Measurements from ENCODE around the gene PTDSS2.
"Not testable (repeated sequence)": the region's sequence is repeated elsewhere in the genome, so short reads cannot be mapped to it uniquely, and the experiment has no call there.

Gene PTDSS2

DNA sequence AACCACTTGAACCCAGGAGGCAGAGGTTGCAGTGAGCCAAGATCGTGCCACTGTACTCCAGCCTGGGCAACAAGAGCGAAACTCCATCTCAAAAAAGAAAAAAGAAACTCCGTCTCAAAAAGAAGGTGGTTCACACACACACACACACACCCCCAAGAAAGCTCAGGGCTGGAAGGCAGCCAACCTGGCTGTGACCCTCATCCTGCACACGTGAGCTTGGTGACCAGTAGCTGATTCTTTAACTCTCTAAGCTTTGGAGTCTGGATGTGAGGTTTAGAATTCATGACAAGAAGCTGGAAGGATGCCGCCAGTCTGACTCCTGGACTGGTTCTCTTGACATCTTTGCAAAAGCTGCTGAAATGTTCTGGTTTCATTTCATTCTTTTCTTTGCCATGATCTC, 58.9 kb downstream of the PTDSS2 start:
- no peak for DNase-seq

DNA sequence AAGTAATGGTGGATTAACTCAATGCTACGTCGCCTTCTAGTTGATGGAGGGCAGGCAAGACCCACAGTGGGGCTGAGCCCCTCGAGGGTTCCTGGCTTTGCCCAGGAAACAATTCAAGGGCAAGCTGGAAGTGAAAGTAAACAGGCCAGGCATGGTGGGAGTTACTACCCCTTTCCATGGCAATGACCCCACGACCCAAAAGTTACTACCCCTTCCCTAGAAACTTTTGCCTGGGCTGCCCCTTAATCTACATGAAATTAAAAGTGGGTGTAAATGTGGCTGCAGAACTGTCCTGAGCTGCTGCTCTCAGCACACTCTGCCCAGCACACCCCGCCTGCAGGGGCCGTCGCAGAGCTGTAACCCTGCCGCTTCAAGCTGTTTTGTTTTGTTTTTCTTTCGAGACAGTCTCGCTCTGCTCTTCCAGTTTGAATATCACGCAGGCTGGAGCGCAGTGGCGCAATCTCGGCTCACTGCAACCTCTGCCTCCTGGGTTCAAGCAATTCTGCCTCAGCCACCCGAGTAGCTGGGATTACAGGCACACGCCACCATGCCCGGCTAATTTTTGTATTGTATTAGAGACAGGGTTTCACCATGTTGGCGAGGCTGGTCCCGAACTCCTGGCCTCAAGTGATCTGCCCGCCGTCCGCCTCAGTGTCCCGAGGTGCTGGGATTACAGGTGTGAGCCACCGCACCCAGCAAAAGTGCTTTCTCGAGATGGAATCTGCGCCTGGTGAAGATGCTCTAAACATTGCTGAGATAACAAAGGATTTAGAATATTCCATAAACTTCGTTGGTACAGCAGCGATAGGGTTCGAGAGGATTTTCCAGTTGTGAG, 62.9 kb downstream of the PTDSS2 start:
- no peak for DNase-seq

DNA sequence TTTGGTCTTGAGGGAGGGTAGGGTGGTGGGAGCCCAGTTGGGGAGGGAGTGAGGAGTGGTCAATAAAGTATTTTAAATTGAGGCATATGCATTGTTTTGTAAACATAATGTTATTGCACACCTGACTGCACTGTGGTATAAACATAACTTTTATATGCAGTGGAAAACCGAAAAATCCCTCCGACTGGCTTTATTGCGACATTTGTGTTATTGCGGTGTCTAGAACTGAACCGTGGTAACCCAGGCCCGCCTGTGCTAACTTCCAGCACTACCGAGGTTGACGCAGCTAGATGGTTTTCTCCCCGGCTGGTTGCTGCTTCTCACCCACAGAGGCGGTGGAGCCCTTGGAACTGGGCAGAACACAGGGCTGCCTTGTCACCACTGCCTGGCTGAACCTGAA, 64.5 kb downstream of the PTDSS2 start:
- no peak for DNase-seq

DNA sequence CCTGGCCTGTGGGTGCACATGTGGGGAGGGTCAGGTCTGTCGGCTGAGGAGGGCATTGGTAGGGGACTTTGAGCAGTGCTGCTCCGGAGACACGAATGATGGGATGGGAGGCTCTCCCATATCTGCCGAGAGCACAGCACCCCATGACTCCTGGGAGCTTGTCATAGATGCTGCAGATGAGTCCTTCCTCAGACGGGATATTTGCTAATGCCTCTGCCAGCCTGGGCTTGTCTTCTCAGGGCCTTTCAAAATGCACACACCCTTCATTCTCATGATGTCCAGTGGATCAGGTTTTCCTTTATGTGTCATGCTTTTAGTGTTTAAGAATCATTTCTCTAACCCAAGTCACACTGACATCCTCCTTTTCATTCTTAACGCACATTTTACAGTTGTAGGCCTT, 65.1 kb downstream of the PTDSS2 start:
- no peak for DNase-seq

DNA sequence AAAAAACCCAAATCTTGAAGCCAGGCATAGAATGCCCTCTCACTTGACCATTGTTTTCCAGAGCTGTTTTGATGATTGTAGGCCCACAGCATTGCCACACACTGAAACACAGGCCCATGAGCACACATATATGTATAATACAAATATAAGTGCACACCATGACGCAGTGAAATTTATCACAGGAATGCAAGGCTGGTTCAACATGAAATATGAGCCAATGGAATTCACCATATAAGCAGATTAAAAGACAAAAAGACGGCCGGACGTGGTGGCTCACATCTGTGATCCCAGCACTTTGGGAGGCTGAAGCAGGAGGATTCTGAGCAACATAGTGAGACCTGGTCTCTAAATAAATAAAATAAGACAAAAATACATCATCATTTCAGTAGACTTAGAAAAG, 66.3 kb downstream of the PTDSS2 start:
- no peak for DNase-seq

DNA sequence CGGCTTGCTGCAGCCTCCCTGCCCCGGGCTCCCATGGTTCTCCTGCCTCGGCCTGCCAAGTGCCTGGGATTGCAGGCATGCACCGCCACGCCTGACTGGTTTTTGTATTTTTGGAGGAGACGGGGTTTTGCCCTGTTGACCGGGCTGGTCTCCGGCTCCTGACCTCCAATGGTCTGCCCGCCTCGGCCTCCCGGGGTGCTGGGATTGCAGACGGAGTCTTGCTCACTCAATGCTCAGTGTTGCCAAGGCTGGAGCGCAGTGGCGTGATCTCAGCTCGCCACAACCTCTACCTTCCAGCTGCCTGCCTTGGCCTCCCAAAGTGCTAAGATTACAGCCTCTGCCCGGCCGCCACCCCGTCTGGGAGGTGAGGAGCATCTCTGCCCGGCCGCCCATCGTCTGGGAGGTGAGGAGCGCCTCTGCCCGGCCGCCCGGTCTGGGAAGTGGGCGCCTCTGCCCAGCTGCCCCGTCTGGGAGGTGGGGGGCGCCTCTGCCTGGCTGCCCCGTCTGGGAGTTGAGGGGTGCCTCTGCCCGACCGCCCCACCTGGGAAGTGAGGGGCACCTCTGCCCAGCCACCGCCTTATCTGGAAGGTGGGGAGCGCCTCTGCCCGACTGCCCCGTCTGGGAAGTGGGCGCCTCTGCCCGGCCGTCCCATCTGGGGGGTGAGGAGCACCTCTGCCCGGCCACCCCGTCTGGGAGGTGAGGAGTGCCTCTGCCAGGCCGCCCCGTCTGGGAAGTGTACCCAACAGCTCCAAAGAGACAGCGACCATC, 67.0 kb downstream of the PTDSS2 start:
- DNase-seq = not testable (repeated sequence)

DNA sequence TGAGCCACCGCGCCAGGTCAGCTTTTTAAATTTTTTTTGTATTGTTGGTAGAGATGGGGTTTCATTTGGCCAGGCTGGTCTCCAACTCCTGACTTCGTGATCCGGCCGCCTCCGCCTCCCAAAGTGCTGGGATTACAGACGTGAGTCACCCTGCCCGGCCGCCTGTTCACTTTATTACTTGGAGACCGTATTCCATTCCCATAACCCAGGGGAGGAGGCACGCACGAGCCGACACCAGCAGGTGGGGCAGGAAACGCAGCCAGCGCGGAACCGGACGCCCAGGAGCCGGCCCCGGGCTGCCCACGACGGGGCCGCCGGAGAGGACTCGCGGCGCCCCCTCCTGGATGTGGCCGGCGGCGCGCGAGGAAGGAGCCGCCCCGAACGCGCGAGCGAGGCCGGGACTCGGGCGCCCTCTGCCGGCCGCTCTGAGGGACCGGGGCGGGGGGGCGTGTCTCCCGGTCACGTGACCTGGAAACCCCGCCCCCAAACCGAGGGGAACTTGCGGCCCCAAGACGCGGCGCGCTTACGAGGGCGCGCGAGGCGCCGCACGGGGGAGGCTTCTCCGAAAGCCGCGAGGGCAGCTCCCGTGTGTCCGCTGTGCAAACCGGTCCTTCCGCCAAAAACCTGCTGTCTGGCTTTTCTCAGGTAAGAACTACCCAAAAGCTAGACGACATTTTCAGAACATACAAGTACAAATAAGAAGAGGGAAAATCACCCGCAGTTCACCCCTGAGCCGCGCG, 68.6 kb downstream of the PTDSS2 start:
- peak; percentile 86 to 90 for DNase-seq

DNA sequence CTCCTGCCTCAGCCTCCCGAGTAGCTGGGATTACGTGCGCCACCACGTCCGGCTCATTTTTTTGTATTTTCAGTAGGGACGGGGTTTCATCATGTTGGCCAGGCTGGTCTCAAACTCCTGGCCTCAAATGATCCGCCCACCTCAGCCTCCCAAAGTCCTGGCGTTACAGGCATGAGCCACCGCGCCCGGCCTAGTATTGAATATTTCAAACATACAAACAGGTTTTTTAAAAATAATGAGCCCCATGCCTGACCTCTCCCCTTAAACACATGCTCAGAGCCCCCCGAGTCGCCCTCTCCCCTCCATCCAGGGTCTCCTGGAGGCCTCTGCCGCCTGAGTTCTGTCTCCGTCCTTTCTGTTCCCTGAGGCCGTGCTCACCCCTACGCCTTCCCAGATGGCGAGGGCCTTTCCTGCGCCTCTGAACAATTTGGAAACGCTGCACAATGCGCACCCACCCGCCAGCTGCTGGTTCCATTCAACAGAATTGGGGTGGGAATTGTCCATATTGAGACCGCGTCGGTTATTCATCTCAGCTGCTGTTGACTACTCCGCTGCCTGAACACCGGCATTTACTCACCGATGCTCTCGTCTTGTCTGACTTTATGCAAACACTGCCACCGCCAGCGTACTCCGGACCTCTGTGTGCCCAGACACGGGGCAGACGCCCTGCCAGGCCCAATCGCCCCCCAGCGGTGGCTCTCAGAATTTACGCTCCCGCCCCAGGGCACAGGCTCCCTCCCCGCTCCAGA, 70.5 kb downstream of the PTDSS2 start:
- DNase-seq = no peak

DNA sequence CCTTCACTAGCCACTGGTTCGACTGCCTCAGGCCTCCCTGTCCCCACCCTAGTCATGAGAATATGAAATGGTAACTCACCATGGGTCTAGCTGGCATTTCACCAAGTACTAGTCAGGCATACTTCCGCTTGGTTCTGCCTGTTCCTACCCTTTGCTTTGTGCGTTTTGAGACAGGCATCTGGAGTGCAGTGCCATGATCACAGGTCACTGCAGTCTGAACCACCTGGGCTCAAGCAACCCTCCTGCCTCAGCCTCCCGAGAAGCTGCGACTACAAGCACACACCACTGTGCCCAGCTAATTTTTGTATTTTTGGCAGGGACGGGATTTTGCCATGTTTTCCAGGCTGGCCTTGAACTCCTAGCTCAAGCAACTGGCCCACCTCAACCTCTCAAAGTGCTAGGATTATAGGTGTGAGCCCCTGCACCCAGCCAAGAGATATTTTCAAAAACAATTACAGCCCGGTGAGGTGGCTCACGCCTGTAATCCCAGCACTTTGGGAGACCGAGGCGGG, 71.2 kb downstream of the PTDSS2 start:
- no peak for DNase-seq

DNA sequence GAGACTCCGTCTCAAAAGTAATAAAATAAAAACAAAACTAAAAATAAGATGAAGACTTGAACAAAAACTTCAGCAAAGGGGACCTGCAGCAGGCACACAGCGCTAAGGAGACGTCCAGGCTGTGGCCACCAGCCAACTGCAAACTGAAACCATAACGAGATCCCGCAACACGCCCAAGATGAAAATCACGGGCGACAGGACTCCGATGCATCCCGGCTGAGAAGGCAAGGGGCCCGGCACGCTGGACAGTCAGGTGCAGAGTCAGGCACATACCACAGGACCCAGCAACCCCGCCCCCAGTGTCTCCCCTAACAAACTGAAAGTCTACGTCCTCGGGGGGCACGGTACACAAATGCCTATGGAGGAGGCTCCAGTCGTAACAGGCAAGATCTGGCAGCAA, 76.1 kb downstream of the PTDSS2 start:
- no peak for DNase-seq

DNA sequence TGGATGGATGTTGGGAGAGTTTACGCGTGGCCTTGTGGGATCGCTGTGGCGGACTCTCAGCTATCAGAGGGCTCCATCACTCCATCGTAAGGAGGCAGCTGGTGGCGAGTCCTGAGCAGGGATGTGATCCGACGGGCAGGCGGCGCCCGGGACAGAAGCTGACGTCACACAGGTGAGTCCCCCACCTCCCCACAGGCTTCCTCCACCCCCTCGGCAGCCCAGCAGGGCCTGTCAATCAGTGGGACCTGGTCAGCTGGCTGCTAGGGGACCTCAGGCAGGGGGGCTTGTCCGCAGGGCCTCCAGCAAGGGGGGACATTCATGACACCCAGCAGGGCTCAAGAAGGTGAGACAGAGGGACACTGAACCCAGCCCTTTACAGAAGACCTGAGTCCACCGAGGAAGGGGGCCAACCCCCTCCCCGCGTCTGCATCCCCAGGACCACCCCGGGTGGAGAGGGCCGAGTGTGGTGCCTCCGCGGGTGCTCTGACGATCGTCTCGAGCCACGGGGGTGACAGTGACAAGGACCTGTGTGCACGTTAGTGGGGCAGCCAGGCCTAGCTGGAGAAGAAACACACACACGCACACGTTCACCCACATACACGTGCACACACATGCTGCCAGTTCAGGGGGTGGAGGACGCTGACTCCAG, 78.2 kb downstream of the PTDSS2 start:
- DNase-seq = no peak

DNA sequence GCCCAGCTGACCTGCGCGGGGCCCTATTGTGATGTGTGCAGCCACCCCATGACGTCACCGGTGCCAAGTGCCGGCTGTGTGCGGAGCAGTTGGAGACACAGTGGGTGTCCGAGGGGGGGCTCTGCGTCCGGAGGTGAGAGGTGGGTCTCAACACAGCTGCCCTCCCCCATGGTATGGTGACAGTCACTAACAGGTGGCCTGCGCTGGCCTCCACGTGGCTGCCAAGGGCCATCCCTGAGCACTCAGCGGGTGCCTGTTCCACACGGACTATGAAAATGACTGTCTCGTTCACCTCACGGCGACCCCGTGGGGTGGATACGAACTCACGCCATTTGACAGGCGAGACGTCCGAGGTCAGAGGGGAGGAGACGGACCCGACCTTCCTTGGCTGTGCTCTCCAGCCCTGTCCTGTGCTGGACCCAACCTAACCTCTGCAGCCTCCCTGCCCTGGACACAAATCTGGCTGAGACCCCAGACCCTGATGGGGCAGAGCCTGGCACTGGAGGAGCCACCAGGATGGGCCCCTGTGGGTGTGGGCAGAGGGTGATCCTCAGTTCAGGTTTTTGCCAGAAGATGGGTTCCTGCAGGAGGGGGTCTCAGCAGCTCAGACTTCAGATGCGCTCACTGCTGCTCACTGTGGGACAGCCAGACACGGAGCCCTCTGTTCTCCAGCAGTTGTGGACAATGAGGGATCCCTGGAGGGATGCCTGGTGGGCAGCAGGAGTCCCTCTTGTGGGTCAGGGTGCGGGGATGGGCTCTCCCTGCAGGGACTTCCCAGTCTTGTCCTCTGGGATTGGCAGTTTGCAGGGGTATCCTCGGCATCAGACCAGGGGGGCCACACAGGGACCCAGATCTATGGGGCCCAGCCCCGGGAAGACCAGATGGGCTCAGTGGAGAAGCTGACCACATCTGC, 79.0 kb downstream of the PTDSS2 start:
- no peak for DNase-seq

DNA sequence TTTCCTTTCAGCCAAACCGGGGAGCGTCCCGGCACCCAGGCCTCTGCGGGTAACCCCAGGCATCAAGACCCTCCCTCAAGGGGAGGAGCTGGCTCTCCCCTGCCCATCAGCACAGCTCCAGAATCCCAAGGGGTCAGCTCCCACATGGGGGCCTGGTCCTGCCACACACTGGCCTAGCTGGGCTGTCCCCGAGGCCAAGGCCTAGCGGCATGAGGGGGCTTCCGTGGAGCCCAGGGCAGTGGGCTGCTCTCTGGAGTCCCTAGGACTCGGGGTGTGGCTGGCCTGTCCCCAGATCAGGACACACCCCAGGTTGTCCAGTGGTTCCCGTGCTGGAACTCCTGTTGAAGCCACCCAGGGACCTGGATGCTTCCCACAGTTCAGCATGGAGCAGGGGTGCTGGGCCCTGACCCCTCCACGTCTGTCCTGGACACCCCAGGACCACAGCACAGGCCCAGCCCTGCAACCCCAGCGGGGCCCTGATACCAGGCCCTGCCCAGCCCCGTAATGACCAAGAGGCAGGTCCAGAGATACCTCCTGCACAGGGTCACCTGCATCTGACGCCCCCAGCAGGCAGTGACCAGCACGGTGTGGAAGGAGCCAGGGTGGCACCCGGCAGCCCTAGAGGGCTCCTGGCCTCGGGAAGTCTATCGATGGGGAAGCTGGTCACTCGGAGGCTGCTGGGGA, 79.8 kb downstream of the PTDSS2 start:
- no peak for DNase-seq

DNA sequence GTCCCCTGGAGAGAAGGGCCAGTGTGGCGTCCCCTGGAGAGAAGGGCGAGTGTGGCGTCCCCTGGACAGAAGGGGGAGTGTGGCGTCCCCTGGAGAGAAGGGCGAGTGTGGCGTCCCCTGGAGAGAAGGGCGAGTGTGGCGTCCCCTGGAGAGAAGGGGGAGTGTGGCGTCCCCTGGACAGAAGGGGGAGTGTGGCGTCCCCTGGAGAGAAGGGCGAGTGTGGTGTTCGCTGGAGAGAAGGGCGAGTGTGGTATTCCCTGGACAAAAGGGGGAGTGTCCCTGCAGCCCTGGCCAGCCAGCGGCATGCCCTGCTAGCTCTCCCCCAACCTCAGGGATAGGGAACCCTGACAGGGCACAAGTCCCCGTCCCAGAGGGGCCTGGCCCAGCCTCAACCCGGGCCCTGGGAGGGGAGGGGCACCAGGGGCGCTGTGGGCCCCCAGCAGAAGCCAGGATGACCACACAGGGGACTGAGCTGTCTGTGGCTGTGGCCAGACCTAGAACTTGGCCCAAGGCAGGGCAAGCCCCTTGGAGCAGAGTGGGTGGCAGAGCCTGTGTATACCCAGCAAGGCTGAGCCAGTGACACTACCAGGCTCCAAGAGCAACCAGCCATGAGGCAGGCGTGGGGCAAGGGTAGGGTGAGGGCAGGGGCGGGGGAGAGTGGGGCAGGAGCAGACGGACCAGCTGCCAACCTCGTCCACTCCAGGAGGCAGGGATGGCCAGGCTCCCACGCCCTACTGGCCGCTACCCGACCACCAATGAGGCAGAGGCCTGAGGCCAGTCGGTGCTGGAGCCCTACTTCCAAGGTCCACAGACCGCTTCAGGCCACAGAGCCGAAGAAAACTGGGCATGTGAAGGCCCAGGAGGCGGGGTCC, 81.1 kb downstream of the PTDSS2 start:
- no peak for DNase-seq

DNA sequence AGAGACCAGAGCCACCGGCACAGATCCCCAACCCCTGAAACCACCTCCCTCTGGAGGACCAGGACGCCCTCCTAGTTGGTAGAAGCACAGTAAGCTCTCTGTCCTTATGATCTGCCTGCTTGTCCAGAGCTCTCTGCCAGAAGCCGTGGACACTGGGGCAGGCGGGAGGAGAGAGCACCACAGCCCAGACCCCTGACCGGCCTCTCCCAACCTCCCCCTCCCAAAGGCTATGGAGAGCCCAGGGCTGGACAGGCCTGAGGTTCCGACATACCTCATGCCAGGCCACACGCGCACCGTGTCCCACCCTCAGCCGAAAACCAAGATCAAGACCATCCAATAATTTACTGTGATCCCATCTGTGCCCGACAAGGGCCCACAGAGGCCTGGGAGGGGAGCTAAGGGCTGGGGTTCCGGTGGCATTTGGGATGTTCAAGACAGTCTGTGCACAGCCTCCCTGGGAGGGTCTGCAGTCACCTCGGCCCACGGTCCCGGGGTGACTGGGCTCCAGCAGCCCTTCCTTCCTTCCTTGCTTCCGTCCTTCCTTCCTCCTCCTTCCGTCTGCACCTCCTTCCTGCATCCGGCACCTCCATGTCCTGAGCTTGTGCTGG, 81.9 kb downstream of the PTDSS2 start:
- no peak for DNase-seq

DNA sequence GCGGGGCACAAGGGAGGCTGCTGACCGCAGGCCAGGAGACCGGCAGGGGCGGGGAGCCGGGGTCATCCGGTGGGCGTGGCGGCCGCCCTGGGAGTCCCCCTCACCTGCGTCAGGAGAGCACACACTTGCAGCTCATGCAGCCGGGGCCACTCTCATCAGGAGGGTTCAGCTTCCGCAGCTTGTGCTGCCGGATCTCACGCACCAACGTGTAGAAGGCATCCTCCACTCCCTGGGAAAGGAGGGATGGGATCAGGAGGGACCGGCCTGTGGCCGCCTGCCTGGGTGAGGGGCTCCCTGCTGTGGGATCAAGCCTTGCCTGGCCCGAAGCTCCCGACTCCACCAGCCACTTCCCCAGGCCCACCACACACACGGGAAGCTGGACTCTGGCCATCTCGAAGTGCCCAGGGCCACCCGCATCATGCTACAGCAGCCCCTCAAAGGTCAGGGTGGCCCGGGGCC, 82.5 kb downstream of the PTDSS2 start:
- DNase-seq = no peak

DNA sequence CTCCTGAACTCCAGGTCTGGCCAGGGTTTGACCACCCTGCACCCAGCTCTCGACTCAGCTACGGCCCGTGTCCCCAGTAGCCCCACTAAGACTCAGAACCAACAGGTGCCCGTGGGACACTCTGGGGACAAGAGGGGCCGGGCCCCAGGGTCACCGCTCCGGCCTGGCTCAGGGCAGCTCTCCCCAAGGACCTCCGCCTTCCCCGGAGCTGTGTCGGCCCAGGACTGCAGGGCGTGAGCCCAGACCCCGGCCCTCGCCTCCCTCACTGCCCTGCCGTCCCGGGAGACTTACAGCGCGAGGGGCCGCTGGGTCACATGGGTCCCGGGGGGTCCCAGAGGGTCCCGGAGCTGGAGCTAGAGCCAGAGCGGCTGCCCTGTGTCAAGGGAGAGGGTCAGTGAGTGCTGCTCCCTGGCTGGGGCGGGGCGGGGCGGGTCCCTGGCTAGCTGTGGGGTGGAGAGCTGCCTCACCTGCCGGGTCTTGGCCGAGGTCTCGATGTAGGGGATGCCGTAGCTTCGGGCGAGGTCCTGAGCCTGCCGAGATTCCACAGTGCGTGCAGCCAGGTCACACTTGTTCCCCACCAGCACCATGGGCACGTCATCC, 83.0 kb downstream of the PTDSS2 start:
- DNase-seq = no peak
